Measurements from ENCODE around the gene LSS.
"Not testable (repeated sequence)": the region's sequence is repeated elsewhere in the genome, so short reads cannot be mapped to it uniquely, and the experiment has no call there.

Gene LSS

GRCh38 chr21:46207920-46208591, 20.5 kb downstream of the LSS start:
- H3K4me3 Mint-ChIP-seq = no peak overlapping the region
- DNase-seq = no peak
- CTCF ChIA-PET = no interaction called here
- no peak overlapping the region for H3K27ac Mint-ChIP-seq
- H3K4me1 Mint-ChIP-seq = no peaks in the 10 kb centered on the region
- no peaks in the 10 kb centered on the region for H3K27me3 Mint-ChIP-seq
- H3K36me3 Mint-ChIP-seq = peaks cover 21% of the 10 kb centered on the region
- no peaks in the 10 kb centered on the region for H3K9me3 Mint-ChIP-seq

- H3K4me3 Mint-ChIP-seq = no peak overlapping the region
- CTCF ChIA-PET = no interaction called here
- H3K27ac Mint-ChIP-seq = no peak overlapping the region
- no peaks in the 10 kb centered on the region for H3K4me1 Mint-ChIP-seq
- H3K9me3 Mint-ChIP-seq = no peaks in the 10 kb centered on the region
- DNase-seq = no peak
- no peaks in the 10 kb centered on the region for H3K27me3 Mint-ChIP-seq
- H3K36me3 Mint-ChIP-seq = peaks cover 21% of the 10 kb centered on the region
Observed at GRCh38 chr21:46207006-46207919, 21.3 kb downstream of the LSS start.

GRCh38 chr21:46206163-46207005, 22.2 kb downstream of the LSS start:
- no peak overlapping the region for H3K27ac Mint-ChIP-seq
- H3K9me3 Mint-ChIP-seq = no peaks in the 10 kb centered on the region
- H3K36me3 Mint-ChIP-seq = peaks cover 21% of the 10 kb centered on the region
- H3K27me3 Mint-ChIP-seq = no peaks in the 10 kb centered on the region
- CTCF ChIA-PET = no interaction called here
- DNase-seq = no peak
- no peak overlapping the region for H3K4me3 Mint-ChIP-seq
- H3K4me1 Mint-ChIP-seq = no peaks in the 10 kb centered on the region

GRCh38 chr21:46205766-46206162, 22.8 kb downstream of the LSS start:
- H3K27ac Mint-ChIP-seq = no peak overlapping the region
- CTCF ChIA-PET = no interaction called here
- no peaks in the 10 kb centered on the region for H3K27me3 Mint-ChIP-seq
- no peaks in the 10 kb centered on the region for H3K9me3 Mint-ChIP-seq
- H3K36me3 Mint-ChIP-seq = peaks cover 21% of the 10 kb centered on the region
- DNase-seq = no peak
- H3K4me1 Mint-ChIP-seq = no peaks in the 10 kb centered on the region
- H3K4me3 Mint-ChIP-seq = no peak overlapping the region

GRCh38 chr21:46205166-46205565, 23.4 kb downstream of the LSS start:
- Mint-ChIP-seq H3K4me1 (no peaks in the 10 kb centered on the region), H3K27ac (no peak overlapping the region), H3K4me3 (no peak overlapping the region), H3K36me3 (peaks cover 21% of the 10 kb centered on the region), H3K9me3 (no peaks in the 10 kb centered on the region), H3K27me3 (no peaks in the 10 kb centered on the region)
- no peak for DNase-seq
- CTCF ChIA-PET = no interaction called here

GRCh38 chr21:46203203-46203600, 25.4 kb downstream of the LSS start:
- CTCF ChIA-PET = no interaction called here
- H3K27me3 Mint-ChIP-seq = no peaks in the 10 kb centered on the region
- H3K27ac Mint-ChIP-seq = no peak overlapping the region
- no peaks in the 10 kb centered on the region for H3K9me3 Mint-ChIP-seq
- no peak for DNase-seq
- H3K4me1 Mint-ChIP-seq = no peaks in the 10 kb centered on the region
- no peak overlapping the region for H3K4me3 Mint-ChIP-seq
- H3K36me3 Mint-ChIP-seq = peaks cover 34% of the 10 kb centered on the region

GRCh38 chr21:46202592-46203202, 25.9 kb downstream of the LSS start:
- no peaks in the 10 kb centered on the region for H3K4me1 Mint-ChIP-seq
- H3K36me3 Mint-ChIP-seq = peaks cover 34% of the 10 kb centered on the region
- CTCF ChIA-PET = interaction anchor here (0.6 kb wide), 1 partner anchor 55 kb away, joined by 3 read pairs; no protein-coding TSS in a partner anchor

GRCh38 chr21:46200877-46201803, 27.4 kb downstream of the LSS start:
- peaks cover 39% of the 10 kb centered on the region for H3K36me3 Mint-ChIP-seq
- H3K27me3 Mint-ChIP-seq, H3K4me1 Mint-ChIP-seq, H3K27ac Mint-ChIP-seq, DNase-seq, H3K4me3 Mint-ChIP-seq, H3K9me3 Mint-ChIP-seq, CTCF ChIA-PET: not testable (repeated sequence)

More at GRCh38 chr21:46202592-46203202, 25.9 kb downstream of the LSS start:
- no peak for DNase-seq
- H3K9me3 Mint-ChIP-seq = no peaks in the 10 kb centered on the region
- no peaks in the 10 kb centered on the region for H3K27me3 Mint-ChIP-seq
- no peak overlapping the region for H3K4me3 Mint-ChIP-seq
- H3K27ac Mint-ChIP-seq = no peak overlapping the region

- DNase-seq = no peak
Observed at GRCh38 chr21:46199436-46200373, 28.9 kb downstream of the LSS start.

GRCh38 chr21:46196733-46197132, 31.8 kb downstream of the LSS start:
- Mint-ChIP-seq H3K4me1 (no peaks in the 10 kb centered on the region), H3K27me3 (no peaks in the 10 kb centered on the region), H3K9me3 (peaks cover 7% of the 10 kb centered on the region), H3K27ac (no peak overlapping the region), H3K36me3 (peaks cover 46% of the 10 kb centered on the region), H3K4me3 (no peak overlapping the region)
- DNase-seq = no peak
- CTCF ChIA-PET = no interaction called here

More at GRCh38 chr21:46199436-46200373, 28.9 kb downstream of the LSS start:
- Mint-ChIP-seq H3K27me3 (no peaks in the 10 kb centered on the region), H3K9me3 (no peaks in the 10 kb centered on the region), H3K27ac (no peak overlapping the region), H3K36me3 (peaks cover 28% of the 10 kb centered on the region), H3K4me3 (no peak overlapping the region), H3K4me1 (no peaks in the 10 kb centered on the region)
- CTCF ChIA-PET = interaction anchor here (0.6 to 0.7 kb wide), 2 partner anchors 27 to 86 kb away, joined by 3 read pairs; no protein-coding TSS in a partner anchor

- Mint-ChIP-seq H3K36me3 (peaks cover 51% of the 10 kb centered on the region), H3K4me1 (no peaks in the 10 kb centered on the region), H3K4me3 (no peak overlapping the region), H3K9me3 (peaks cover 7% of the 10 kb centered on the region), H3K27me3 (no peaks in the 10 kb centered on the region), H3K27ac (no peak overlapping the region)
- DNase-seq = no peak
- CTCF ChIA-PET = no interaction called here
Observed at GRCh38 chr21:46195595-46196195, 32.9 kb downstream of the LSS start.
